Stimulated activated CD4-positive, alpha-beta T cell treated with anti-CD3 and anti-CD28 coated beads, Interleukin-4, amount 100 ng/mL, for 1 hour (primary cell): ENCODE measurements around the gene HOXB13.

Source experiments
- DNase-seq: peaks from one replicate; pipeline ENCODE4 v3.0.0-alpha.2; 2020

Gene HOXB13

GRCh38 chr17:48748718-48749566 lies 20.4 kb upstream of the HOXB13 start:
- no peak for DNase-seq

GRCh38 chr17:48747445-48748363 lies 19.2 kb upstream of the HOXB13 start:
- DNase-seq = no peak

- no peak for DNase-seq
Observed at GRCh38 chr17:48746916-48747444, 18.4 kb upstream of the HOXB13 start.

- no peak for DNase-seq
Observed at GRCh38 chr17:48745381-48746275, 17.1 kb upstream of the HOXB13 start.

GRCh38 chr17:48740537-48740936 lies 12.0 kb upstream of the HOXB13 start:
- DNase-seq = no peak

- DNase-seq = no peak
Observed at GRCh38 chr17:48738803-48739526, 10.4 kb upstream of the HOXB13 start.

GRCh38 chr17:48738424-48738802 lies 9.9 kb upstream of the HOXB13 start:
- DNase-seq = no peak

- DNase-seq = no peak
Observed at GRCh38 chr17:48737330-48738043, 8.9 kb upstream of the HOXB13 start.

- no peak for DNase-seq
Observed at GRCh38 chr17:48735062-48735351, 6.5 kb upstream of the HOXB13 start.

GRCh38 chr17:48734333-48735061 lies 5.9 kb upstream of the HOXB13 start:
- no peak for DNase-seq

GRCh38 chr17:48733632-48734328 lies 5.2 kb upstream of the HOXB13 start:
- no peak for DNase-seq

GRCh38 chr17:48732688-48733629 lies 4.4 kb upstream of the HOXB13 start:
- DNase-seq = no peak

- no peak for DNase-seq
Observed at GRCh38 chr17:48731355-48731754, 2.8 kb upstream of the HOXB13 start.

GRCh38 chr17:48730240-48730550 lies 1.6 kb upstream of the HOXB13 start:
- DNase-seq = no peak

GRCh38 chr17:48729335-48730239 lies 1.0 kb upstream of the HOXB13 start:
- no peak for DNase-seq

- DNase-seq = no peak
Observed at GRCh38 chr17:48727415-48728175, 955 bp downstream of the HOXB13 start.

- no peak for DNase-seq
Observed at GRCh38 chr17:48726916-48727286, 1.6 kb downstream of the HOXB13 start.
